HepG2 (cell line): ENCODE measurements around the gene VAMP8. TPM values are rescaled to one million over a fixed set of nuclear protein-coding genes. Genes with fewer than 3 reads are reported as not detected.

Source experiments
- AFF4 ChIP-seq: sonication (generic); formaldehyde crosslinking; IDR thresholded peaks from 2 replicates; pipeline ENCODE4 v1.4.0; 2020; ENCODE audit warnings: missing genetic modification reagents
- CBX1 ChIP-seq: IDR thresholded peaks from one replicate; pipeline ENCODE4 v1.6.1; 2016; ENCODE audit warnings: antibody characterized with exemption, low read depth
- ISX ChIP-seq: sonication (generic); formaldehyde crosslinking; conservative IDR thresholded peaks from 2 replicates; pipeline ENCODE4 v1.5.0; 2020; ENCODE audit warnings: missing genetic modification reagents
- NCOA2 ChIP-seq: sonication (generic); formaldehyde crosslinking; IDR thresholded peaks from 2 replicates; pipeline ENCODE4 v1.8.0; 2022; ENCODE audit warnings: inconsistent platforms
- NFE2 ChIP-seq: sonication (generic); formaldehyde crosslinking; IDR thresholded peaks from 2 replicates; pipeline ENCODE4 v1.4.0; 2020; ENCODE audit warnings: missing genetic modification reagents
- PBX3 ChIP-seq: sonication (generic); formaldehyde crosslinking; IDR thresholded peaks from 2 replicates; pipeline ENCODE4 v1.8.1; 2023; ENCODE audit warnings: missing genetic modification reagents, inconsistent platforms, borderline replicate concordance
- SNRNP70 ChIP-seq: fragments of 200-400 bp; formaldehyde crosslinking; IDR thresholded peaks from 2 replicates; pipeline ENCODE4 v1.6.1; 2017; ENCODE audit warnings: mild to moderate bottlenecking, low read depth, low read length, moderate library complexity
- SRSF9 ChIP-seq: fragments of 200-400 bp; formaldehyde crosslinking; IDR thresholded peaks from 2 replicates; pipeline ENCODE4 v1.6.1; 2018; ENCODE audit warnings: borderline replicate concordance, mild to moderate bottlenecking, low read depth, low read length; ENCODE audit not compliant: insufficient read depth, poor library complexity, severe bottlenecking
- TMF1 ChIP-seq: sonication (generic); formaldehyde crosslinking; IDR thresholded peaks from 2 replicates; pipeline ENCODE4 v1.8.1; 2022; ENCODE audit warnings: low read depth, missing genetic modification reagents
- ZBTB7A ChIP-seq: sonication (generic); formaldehyde crosslinking; IDR thresholded peaks from 2 replicates; pipeline ENCODE4 v1.8.0; 2022; ENCODE audit warnings: mild to moderate bottlenecking, missing genetic modification reagents
- ZFYVE20 ChIP-seq: sonication (generic); formaldehyde crosslinking; IDR thresholded peaks from 2 replicates; pipeline ENCODE4 v1.8.0; 2023; ENCODE audit warnings: low read depth, mild to moderate bottlenecking, moderate library complexity, missing genetic modification reagents, borderline replicate concordance
- ZNF3 ChIP-seq: IDR thresholded peaks from 2 replicates; pipeline ENCODE4 v1.7.0; 2017; ENCODE audit warnings: inconsistent platforms
- ZNF567 ChIP-seq: sonication (generic); formaldehyde crosslinking; IDR thresholded peaks from 2 replicates; pipeline ENCODE4 v1.8.1; 2023; ENCODE audit warnings: mild to moderate bottlenecking, missing genetic modification reagents, borderline replicate concordance
- ZNF605 ChIP-seq: sonication (generic); formaldehyde crosslinking; IDR thresholded peaks from 2 replicates; pipeline ENCODE4 v1.8.0; 2022; ENCODE audit warnings: mild to moderate bottlenecking, missing genetic modification reagents
- ZNF609 ChIP-seq: sonication (generic); formaldehyde crosslinking; IDR thresholded peaks from 2 replicates; pipeline ENCODE4 v1.4.0; 2020; ENCODE audit warnings: mild to moderate bottlenecking, missing genetic modification reagents, borderline replicate concordance
- ZNF703 ChIP-seq: sonication (generic); formaldehyde crosslinking; IDR thresholded peaks from 2 replicates; pipeline ENCODE4 v1.5.1; 2020; ENCODE audit warnings: missing genetic modification reagents, mild to moderate bottlenecking, moderate library complexity, borderline replicate concordance
- ZNF704 ChIP-seq: sonication (generic); formaldehyde crosslinking; IDR thresholded peaks from 2 replicates; pipeline ENCODE4 v1.8.1; 2023; ENCODE audit warnings: mild to moderate bottlenecking, inconsistent platforms, moderate library complexity, missing genetic modification reagents, borderline replicate concordance
- polyA plus RNA-seq, 8 experiments: library from polyadenylated mRNA; depleted of rRNA in 3 of 8; stranded (reverse) in 7 of 8; unstranded in 1 of 8; fragments of >200 nt; fragmentation: Illumina TruSeq in 4 of 8; extraction: Trizol in 4 of 8; gene quantifications; 2 replicates each; pipeline versions ENCODE4 v1.2.1 to v1.2.3, GENCODE V29; 2011 to 2016; ENCODE audit warnings: low read depth in 4 of 8, missing spikeins in 1 of 8, mixed read lengths in 1 of 8; ENCODE audit not compliant: insufficient read depth in 1 of 8
- total RNA-seq, 5 experiments: library from RNA; depleted of rRNA; stranded (reverse); fragments of >200 nt; fragmentation: Illumina TruSeq; extraction: Trizol; gene quantifications; 2 replicates each; pipeline ENCODE4 v1.2.3, GENCODE V29; 2016; ENCODE audit warnings: low read depth in 1 of 5

Gene VAMP8
- total and polyA plus RNA-seq, 2 of the 13 experiments (the other 11 are each of a cell fraction or from before 2014, with no cell fraction given): 83.3 to 157 TPM

GRCh38 chr2:85538507-85539360, 38.7 kb upstream of the VAMP8 start, which contains the start of gene MAT2A (continued):
- TF ChIP-seq ZNF704 (CRISPR knock-in tag) (peak; percentile 22), NCOA2 (peak; percentile 8; the same call in 1 of the 2 replicates), ZFYVE20 (CRISPR knock-in tag) (peak; percentile 97; the same call in 1 of the 2 replicates), AFF4 (CRISPR knock-in tag) (peak; percentile 84), ZNF703 (CRISPR knock-in tag) (peak; percentile 85), ZNF3 (CRISPR knock-in tag) (no peak; the same call in 1 of the 2 replicates), ZNF567 (CRISPR knock-in tag) (peak; percentile 93; the same call in 1 of the 2 replicates), CBX1 (peak; percentile 97), ZBTB7A (CRISPR knock-in tag) (peak; percentile 98), SRSF9 (no peak), SNRNP70 (no peak), ZNF605 (peak; percentile 86), PBX3 (CRISPR knock-in tag) (no peak; the same call in 1 of the 2 replicates), ZNF609 (CRISPR knock-in tag) (peak; percentile 71), TMF1 (CRISPR knock-in tag) (0 out of 2 replicates have a peak, but pooled peaks have one; percentile 38), ISX (CRISPR knock-in tag) (peak; percentile 81), NFE2 (CRISPR knock-in tag) (no peak)
